HepG2 (cell line): ENCODE data around the gene OGFOD3. TPM values are rescaled to one million over a fixed set of nuclear protein-coding genes. Genes with fewer than 3 reads are reported as not detected.
A peak's percentile ranks its signal among the peaks of the same experiment; 100 is the strongest.

Experiments
- EZH2 ChIP-seq: conservative IDR thresholded peaks from 2 replicates; pipeline ENCODE4 v1.6.1; 2012; ENCODE audit warnings: mild to moderate bottlenecking, low read depth, low read length, moderate library complexity
- HOXA7 ChIP-seq: sonication (generic); formaldehyde crosslinking; IDR thresholded peaks from 2 replicates; pipeline ENCODE4 v1.8.1; 2022; ENCODE audit warnings: mild to moderate bottlenecking, missing genetic modification reagents, moderate library complexity
- IKZF5 ChIP-seq: IDR thresholded peaks from 2 replicates; pipeline ENCODE4 v1.6.1; 2018; ENCODE audit warnings: missing genetic modification reagents, mild to moderate bottlenecking, missing compliant biosample characterization
- SKIL ChIP-seq: sonication (generic); formaldehyde crosslinking; IDR thresholded peaks from 2 replicates; pipeline ENCODE4 v1.8.0; 2022; ENCODE audit warnings: missing genetic modification reagents, mild to moderate bottlenecking, moderate library complexity, borderline replicate concordance
- SOX5 ChIP-seq: IDR thresholded peaks from 2 replicates; pipeline ENCODE4 v1.6.1; 2016; ENCODE audit warnings: borderline replicate concordance
- ZNF274 ChIP-seq: sonication (generic); formaldehyde crosslinking; IDR thresholded peaks from 2 replicates; pipeline ENCODE4 v1.5.1; 2020; ENCODE audit warnings: mild to moderate bottlenecking, missing genetic modification reagents
- ZNF343 ChIP-seq: sonication (generic); formaldehyde crosslinking; IDR thresholded peaks from 2 replicates; pipeline ENCODE4 v1.4.0; 2020; ENCODE audit warnings: mild to moderate bottlenecking, missing genetic modification reagents
- ZNF407 ChIP-seq: sonication (generic); formaldehyde crosslinking; IDR thresholded peaks from one replicate; pipeline ENCODE4 v1.5.1; 2020; ENCODE audit warnings: mild to moderate bottlenecking, missing genetic modification reagents; ENCODE audit errors: not compliant biosample characterization
- ZNF605 ChIP-seq: sonication (generic); formaldehyde crosslinking; IDR thresholded peaks from 2 replicates; pipeline ENCODE4 v1.8.0; 2022; ENCODE audit warnings: mild to moderate bottlenecking, missing genetic modification reagents
- ZNF687 ChIP-seq: sonication (generic); formaldehyde crosslinking; IDR thresholded peaks from 2 replicates; pipeline ENCODE4 v1.5.1; 2020; ENCODE audit warnings: mild to moderate bottlenecking, missing genetic modification reagents, moderate library complexity
- ZNF781 ChIP-seq: sonication (generic); formaldehyde crosslinking; IDR thresholded peaks from 2 replicates; pipeline ENCODE4 v1.5.1; 2020; ENCODE audit warnings: borderline replicate concordance, mild to moderate bottlenecking, missing genetic modification reagents; ENCODE audit errors: not compliant biosample characterization
- ZSCAN20 ChIP-seq: sonication (generic); formaldehyde crosslinking; IDR thresholded peaks from 2 replicates; pipeline ENCODE4 v1.4.0; 2020; ENCODE audit warnings: missing genetic modification reagents, mild to moderate bottlenecking, borderline replicate concordance
- polyA plus RNA-seq, 8 experiments: library from polyadenylated mRNA; depleted of rRNA in 3 of 8; stranded (reverse) in 7 of 8; unstranded in 1 of 8; fragments of >200 nt; fragmentation: Illumina TruSeq in 4 of 8; extraction: Trizol in 4 of 8; gene quantifications; 2 replicates each; pipeline versions ENCODE4 v1.2.1 to v1.2.3, GENCODE V29; 2011 to 2016; ENCODE audit warnings: low read depth in 4 of 8, missing spikeins in 1 of 8, mixed read lengths in 1 of 8; ENCODE audit not compliant: insufficient read depth in 1 of 8
- total RNA-seq, 5 experiments: library from RNA; depleted of rRNA; stranded (reverse); fragments of >200 nt; fragmentation: Illumina TruSeq; extraction: Trizol; gene quantifications; 2 replicates each; pipeline ENCODE4 v1.2.3, GENCODE V29; 2016; ENCODE audit warnings: low read depth in 1 of 5

OGFOD3 gene
- total and polyA plus RNA-seq, 2 of the 13 experiments (the other 11 are each of a cell fraction or from before 2014, with no cell fraction given) = 40.0 to 42.1 TPM

- TF ChIP-seq SKIL (CRISPR knock-in tag) (peak; percentile 51; the same call in 1 of the 2 replicates), SOX5 (CRISPR knock-in tag) (no peak), IKZF5 (CRISPR knock-in tag) (no peak), ZNF343 (CRISPR knock-in tag) (no peak), ZNF407 (CRISPR knock-in tag) (no peak), ZSCAN20 (CRISPR knock-in tag) (no peak), HOXA7 (no peak), ZNF605 (0 out of 2 replicates have a peak, but pooled peaks have one; percentile 8), ZNF274 (CRISPR knock-in tag) (0 out of 2 replicates have a peak, but pooled peaks have one; percentile 45), ZNF781 (CRISPR knock-in tag) (no peak), ZNF687 (CRISPR knock-in tag) (peak; percentile 74), EZH2 (no peak)
Measured at GRCh38 chr17:82345151-82345976, 73.0 kb downstream of the OGFOD3 start (continued).
